Esophagus muscularis mucosa (tissue), 4 donors: ENCODE data around the gene ZNF689. TPM values are rescaled to one million over a fixed set of nuclear protein-coding genes. Genes with fewer than 3 reads are reported as not detected.

Experiments used
- DNase-seq: peaks from one replicate; pipeline ENCODE4 v3.0.0-alpha.2; 2017; ENCODE audit errors: extremely low spot score
- H3K27ac ChIP-seq, 4 donors: fragments of 200-600 bp; sonication (generic); replicated peaks in 1 of 4; 1 replicate in 3 of 4; 2 replicates in 1 of 4; pipeline ENCODE4 v1.5.1; 2016 to 2019; ENCODE audit warnings: mild to moderate bottlenecking in 1 of 4
- H3K27me3 ChIP-seq, 4 donors: fragments of 200-600 bp; sonication (generic); one replicate each; pipeline versions ENCODE4 v1.5.1 to v1.6.0; 2016 to 2019
- H3K36me3 ChIP-seq, 4 donors: fragments of 200-600 bp; sonication (generic); one replicate each; pipeline ENCODE4 v1.5.1; 2016 to 2019
- H3K4me1 ChIP-seq, 4 donors: fragments of 200-600 bp; sonication (generic); one replicate each; pipeline ENCODE4 v1.5.1; 2016 to 2019
- H3K4me3 ChIP-seq, 4 donors: fragments of 200-600 bp; sonication (generic); 1 replicate in 2 of 4; 2 replicates in 2 of 4; pipeline ENCODE4 v1.5.1; 2016 to 2019; ENCODE audit warnings: mild to moderate bottlenecking in 4 of 4, moderate library complexity in 1 of 4
- H3K9me3 ChIP-seq, 4 donors: fragments of 200-600 bp; sonication (generic); 1 replicate in 3 of 4; 2 replicates in 1 of 4; pipeline ENCODE4 v1.5.1; 2016 to 2019
- EP300 ChIP-seq: sonication (generic); formaldehyde crosslinking; IDR thresholded peaks from one replicate; pipeline ENCODE4 v1.6.1; 2017; ENCODE audit warnings: antibody characterized with exemption
- POLR2A ChIP-seq: fragments of 450-650 bp; IDR thresholded peaks from one replicate; pipeline ENCODE4 v1.6.1; 2017; ENCODE audit warnings: antibody characterized with exemption, moderate library complexity, mild to moderate bottlenecking, low read depth
- POLR2AphosphoS5 ChIP-seq, 2 donors: sonication (generic); formaldehyde crosslinking; IDR thresholded peaks; one replicate each; pipeline ENCODE4 v1.6.1; 2017; ENCODE audit warnings: antibody characterized with exemption in 2 of 2
- WGBS: methylation state at CpG from one replicate; pipeline ENCODE4 v1.1.5; 2018; 5-methylcytosine and 5-hydroxymethylcytosine counted together
- intact Hi-C: fragments of 100-400 bp; cut with DNase I; formaldehyde crosslinking; loops from one replicate; pipeline ENCODE4 v1.15.1; 2023
- total RNA-seq, 4 donors: library from RNA; depleted of rRNA; stranded (reverse); fragments of >200 nt; gene quantifications; one replicate each; pipeline versions ENCODE4 v1.1.0 to v1.2.1, GENCODE V29; 2016
- TF ChIP-seq, protein P1 (sequence below), 3 experiments: fragments of 200-600 bp in 2 of 3; fragments of 450-650 bp in 1 of 3; sonication (generic) in 2 of 3; IDR thresholded peaks; one replicate each; pipeline ENCODE4 v1.5.1; 2017 to 2019; ENCODE audit warnings: antibody characterized with exemption in 3 of 3, mild to moderate bottlenecking in 2 of 3, moderate library complexity in 1 of 3

ZNF689 gene
- total RNA-seq, 4 donors from 2014 or later = 9.1 to 14.5 (median 13.9) TPM

DNA sequence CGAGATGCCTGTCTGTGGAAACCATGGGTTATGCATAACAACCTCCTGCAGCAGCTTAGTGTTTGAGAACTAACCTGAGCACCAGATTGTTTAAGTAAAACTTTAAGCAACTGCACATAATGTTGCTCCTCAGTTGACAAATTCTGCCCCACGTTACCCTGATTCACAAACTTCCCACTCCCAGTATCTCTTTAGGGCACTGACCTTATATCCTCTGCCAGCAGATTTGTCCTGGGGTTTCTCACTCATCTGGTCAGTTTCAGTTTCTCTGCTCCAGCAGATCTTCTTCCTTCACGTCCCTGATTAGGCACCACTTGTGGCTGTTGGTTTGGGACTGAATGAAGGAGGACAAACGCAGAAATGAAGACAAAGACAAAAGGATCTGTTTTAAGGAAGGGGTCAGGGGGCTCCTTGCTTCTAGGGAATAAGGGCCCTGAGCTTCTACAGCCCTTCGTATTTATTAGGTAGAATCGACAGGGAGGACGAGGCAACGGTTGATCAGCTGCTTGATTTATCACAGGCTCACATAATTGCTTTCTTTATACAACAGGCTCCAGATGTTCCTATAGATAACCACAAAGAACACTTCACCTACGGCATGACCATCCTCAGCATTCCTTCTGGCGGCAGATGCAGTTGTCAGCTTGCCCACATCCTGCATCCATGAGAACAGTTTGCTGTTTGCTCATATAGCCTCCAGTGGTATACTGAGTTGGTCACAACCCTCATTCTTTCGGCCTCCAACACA is 13.5 kb upstream of the ZNF689 start:
- WGBS = 84% methylated on average over 11 of the region's 11 CpGs
- TF ChIP-seq POLR2A (no peak), POLR2AphosphoS5 (IDR thresholded peaks at IDR 0.05) (no peak), EP300 (no peak)
- TF ChIP-seq, protein P1, sequence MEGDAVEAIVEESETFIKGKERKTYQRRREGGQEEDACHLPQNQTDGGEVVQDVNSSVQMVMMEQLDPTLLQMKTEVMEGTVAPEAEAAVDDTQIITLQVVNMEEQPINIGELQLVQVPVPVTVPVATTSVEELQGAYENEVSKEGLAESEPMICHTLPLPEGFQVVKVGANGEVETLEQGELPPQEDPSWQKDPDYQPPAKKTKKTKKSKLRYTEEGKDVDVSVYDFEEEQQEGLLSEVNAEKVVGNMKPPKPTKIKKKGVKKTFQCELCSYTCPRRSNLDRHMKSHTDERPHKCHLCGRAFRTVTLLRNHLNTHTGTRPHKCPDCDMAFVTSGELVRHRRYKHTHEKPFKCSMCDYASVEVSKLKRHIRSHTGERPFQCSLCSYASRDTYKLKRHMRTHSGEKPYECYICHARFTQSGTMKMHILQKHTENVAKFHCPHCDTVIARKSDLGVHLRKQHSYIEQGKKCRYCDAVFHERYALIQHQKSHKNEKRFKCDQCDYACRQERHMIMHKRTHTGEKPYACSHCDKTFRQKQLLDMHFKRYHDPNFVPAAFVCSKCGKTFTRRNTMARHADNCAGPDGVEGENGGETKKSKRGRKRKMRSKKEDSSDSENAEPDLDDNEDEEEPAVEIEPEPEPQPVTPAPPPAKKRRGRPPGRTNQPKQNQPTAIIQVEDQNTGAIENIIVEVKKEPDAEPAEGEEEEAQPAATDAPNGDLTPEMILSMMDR (IDR thresholded peaks at IDR 0.05) = no peak

DNA sequence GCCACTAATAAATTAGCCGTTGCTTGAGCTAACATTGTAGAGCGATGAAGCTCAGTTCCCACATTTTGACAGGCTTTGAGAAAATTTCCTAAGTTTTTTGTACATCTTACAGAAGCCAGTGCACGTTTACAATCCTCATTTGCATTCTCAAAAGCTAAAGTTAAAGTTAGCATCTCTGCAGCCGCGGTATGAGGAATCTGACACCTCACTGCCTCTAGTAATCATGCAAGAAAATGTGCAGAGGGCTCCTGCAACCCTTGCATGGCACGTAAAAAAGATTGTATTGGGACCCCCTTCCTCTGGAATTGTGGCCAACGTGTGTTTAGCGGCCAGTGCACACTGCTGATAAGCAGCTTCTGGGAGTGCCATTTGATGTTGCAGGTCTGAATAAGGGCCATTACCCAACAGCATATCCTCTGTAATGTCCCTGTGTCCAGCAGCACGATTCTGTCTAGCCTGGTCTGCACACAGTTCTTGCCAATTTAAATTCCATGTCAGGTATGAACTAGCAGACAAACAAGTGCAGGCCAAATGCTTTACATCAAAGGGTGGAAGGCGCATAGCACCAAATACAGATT is 12.4 kb upstream of the ZNF689 start:
- Histone ChIP-seq H3K4me1 (no peaks in the 10 kb centered on the region), H3K36me3 (no peaks in the 10 kb centered on the region), H3K27me3 (peaks cover 0 to 5% (median 0%) of the 10 kb centered on the region in 4 donors), H3K27ac (no peak overlapping the region), H3K4me3 (no peak overlapping the region), H3K9me3 (no peaks in the 10 kb centered on the region)
- intact Hi-C loops = no loop called here
- no peak for DNase-seq
- WGBS = 76% methylated on average over 9 of the region's 10 CpGs
- TF ChIP-seq POLR2A = no peak
- TF ChIP-seq POLR2AphosphoS5 (IDR thresholded peaks at IDR 0.05) = no peak
- TF ChIP-seq, protein P1 (IDR thresholded peaks at IDR 0.05) = no peak
- TF ChIP-seq EP300 = no peak

More for the DNA sequence above, 13.5 kb upstream of the ZNF689 start:
- no peak for DNase-seq
- H3K27ac ChIP-seq = no peak overlapping the region
- H3K27me3 ChIP-seq = peaks cover 0 to 5% (median 0%) of the 10 kb centered on the region in 4 donors
- H3K4me3 ChIP-seq = no peak overlapping the region
- H3K36me3 ChIP-seq = no peaks in the 10 kb centered on the region
- intact Hi-C loops = no loop called here
- peaks cover 0 to 3% (median 1%) of the 10 kb centered on the region in 4 donors for H3K4me1 ChIP-seq
- H3K9me3 ChIP-seq = no peaks in the 10 kb centered on the region

GRCh38 chr16:30621765-30622164 is 11.6 kb upstream of the ZNF689 start:
- no peak for DNase-seq
- TF ChIP-seq EP300 = no peak
- TF ChIP-seq POLR2AphosphoS5 (IDR thresholded peaks at IDR 0.05) = no peak
- TF ChIP-seq, protein P1 (IDR thresholded peaks at IDR 0.05) = no peak
- no peak for TF ChIP-seq POLR2A
- H3K36me3 ChIP-seq = no peaks in the 10 kb centered on the region
- whole genome bisulfite sequencing = 79% methylated on average over 5 of the region's 5 CpGs
- H3K9me3 ChIP-seq = no peaks in the 10 kb centered on the region
- no peak overlapping the region for H3K27ac ChIP-seq
- H3K4me3 ChIP-seq = no peak overlapping the region
- intact Hi-C loops = no loop called here
- peaks cover 0 to 5% (median 0%) of the 10 kb centered on the region in 4 donors for H3K27me3 ChIP-seq
- no peaks in the 10 kb centered on the region for H3K4me1 ChIP-seq

- no peak for DNase-seq
- Histone ChIP-seq H3K27ac (no peak overlapping the region), H3K4me1 (no peaks in the 10 kb centered on the region), H3K27me3 (peaks cover 0 to 5% (median 1%) of the 10 kb centered on the region in 4 donors), H3K36me3 (no peaks in the 10 kb centered on the region), H3K9me3 (no peaks in the 10 kb centered on the region), H3K4me3 (no peak overlapping the region)
- TF ChIP-seq POLR2A = no peak
- TF ChIP-seq, protein P1 (IDR thresholded peaks at IDR 0.05) = no peak
- no peak for TF ChIP-seq EP300
- TF ChIP-seq POLR2AphosphoS5 (IDR thresholded peaks at IDR 0.05) = no peak
- intact Hi-C loops = no loop called here
- WGBS = 53% methylated on average over 3 of the region's 3 CpGs
Observed at GRCh38 chr16:30620169-30620568, 10.0 kb upstream of the ZNF689 start.
